ENCODE results near the gene ARRB1.
A peak's percentile ranks its signal among the peaks of the same experiment; 100 is the strongest.
"Not testable (repeated sequence)": the region's sequence is repeated elsewhere in the genome, so short reads cannot be mapped to it uniquely, and the experiment has no call there.

The ARRB1 gene

DNA sequence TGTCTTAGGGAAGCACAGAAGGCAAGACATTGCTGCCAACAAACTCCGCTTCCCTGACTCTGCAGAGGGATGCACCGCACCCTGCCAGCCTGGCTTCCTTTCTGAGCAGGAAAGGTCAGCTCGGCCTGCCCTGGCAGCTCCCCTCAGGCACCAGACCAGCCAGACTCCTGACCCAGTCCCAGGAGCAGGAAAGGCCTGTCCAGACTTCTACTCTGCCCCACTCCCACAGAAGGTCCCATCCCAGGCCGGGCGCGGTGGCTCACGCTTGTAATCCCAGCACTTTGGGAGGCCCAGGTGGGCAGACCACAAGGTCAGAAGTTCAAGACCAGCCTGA lies 17.7 kb downstream of the ARRB1 start:
- Histone ChIP-seq H3K27ac (ENCODE audit: low read depth, low read length) (no peak overlapping the region), H3K4me3 (ENCODE audit: low read depth in 1 of 2, low read length in 2 of 2) (no peak overlapping the region), H3K27me3 (ENCODE audit: control insufficient read depth in 1 of 2, insufficient read depth in 2 of 2, low read length in 2 of 2) (no peaks in the 10 kb centered on the region), H3K9me3 (ENCODE audit: control insufficient read depth in 1 of 2, low read length in 2 of 2) (no peaks in the 10 kb centered on the region), H3K36me3 (ENCODE audit: control insufficient read depth in 1 of 2, insufficient read depth in 2 of 2, low read length in 2 of 2) (no peaks in the 10 kb centered on the region), H3K4me1 (ENCODE audit: control insufficient read depth in 1 of 2, insufficient read depth in 2 of 2, low read length in 2 of 2) (peaks cover 73 to 76% of the 10 kb centered on the region in 2 donors), H3K9ac (ENCODE audit: low read depth in 1 of 2, low read length in 2 of 2) (peak overlapping the region in 1 of 2 donors; percentile 12)

DNA sequence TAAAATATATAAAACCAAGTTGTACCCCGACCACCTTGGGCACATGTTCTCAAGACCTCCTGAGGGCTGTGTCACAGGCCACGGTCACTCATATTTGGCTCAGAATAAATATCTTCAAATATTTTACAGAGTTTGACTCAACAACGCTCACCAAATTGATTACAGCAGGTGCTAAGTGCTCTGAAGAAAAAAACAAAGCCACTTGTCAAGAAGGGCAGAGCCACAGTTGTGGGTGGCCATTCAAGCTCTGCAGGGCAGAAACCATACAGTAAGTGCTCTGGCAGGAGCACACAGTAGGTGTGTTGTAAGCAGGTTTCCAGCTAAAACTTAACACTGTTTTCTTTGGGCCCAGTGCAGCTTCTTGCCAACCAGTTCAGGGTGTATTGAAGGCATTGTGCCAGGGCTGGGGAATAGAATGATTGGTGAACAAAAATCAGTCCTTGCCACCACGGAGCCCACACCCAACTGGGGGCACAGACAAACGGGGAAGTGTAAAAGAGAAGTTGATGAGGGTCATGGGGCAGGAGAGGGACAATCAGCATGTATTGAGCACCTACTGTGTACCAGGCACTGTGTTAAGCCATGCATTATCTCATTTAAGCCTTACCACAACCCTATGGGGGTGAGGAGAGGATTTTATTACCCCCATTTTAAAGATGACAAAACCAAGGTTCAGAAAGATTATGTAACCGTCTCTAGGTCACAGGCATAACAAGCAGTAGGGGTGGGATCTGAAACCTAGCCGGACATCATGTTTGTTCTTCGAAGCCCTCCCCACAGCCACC lies 18.2 kb downstream of the ARRB1 start:
- Histone ChIP-seq H3K9me3 (ENCODE audit: control insufficient read depth in 1 of 2, low read length in 2 of 2) (no peaks in the 10 kb centered on the region), H3K4me1 (ENCODE audit: control insufficient read depth in 1 of 2, insufficient read depth in 2 of 2, low read length in 2 of 2) (peaks cover 74 to 76% of the 10 kb centered on the region in 2 donors), H3K36me3 (ENCODE audit: control insufficient read depth in 1 of 2, insufficient read depth in 2 of 2, low read length in 2 of 2) (no peaks in the 10 kb centered on the region), H3K27me3 (ENCODE audit: control insufficient read depth in 1 of 2, insufficient read depth in 2 of 2, low read length in 2 of 2) (no peaks in the 10 kb centered on the region), H3K4me3 (ENCODE audit: low read depth in 1 of 2, low read length in 2 of 2) (no peak overlapping the region), H3K9ac (ENCODE audit: low read depth in 1 of 2, low read length in 2 of 2) (peak overlapping the region in 1 of 2 donors; percentile 22), H3K27ac (ENCODE audit: low read depth, low read length) (no peak overlapping the region)

- not testable (repeated sequence) for H3K27me3 ChIP-seq (ENCODE audit: control insufficient read depth in 1 of 2, insufficient read depth in 2 of 2, low read length in 2 of 2); H3K4me3 ChIP-seq (ENCODE audit: low read depth in 1 of 2, low read length in 2 of 2); H3K36me3 ChIP-seq (ENCODE audit: control insufficient read depth in 1 of 2, insufficient read depth in 2 of 2, low read length in 2 of 2); H3K9me3 ChIP-seq (ENCODE audit: control insufficient read depth in 1 of 2, low read length in 2 of 2); H3K27ac ChIP-seq (ENCODE audit: low read depth, low read length); H3K9ac ChIP-seq (ENCODE audit: low read depth in 1 of 2, low read length in 2 of 2)
- peaks cover 65 to 67% of the 10 kb centered on the region in 2 donors for H3K4me1 ChIP-seq (ENCODE audit: control insufficient read depth in 1 of 2, insufficient read depth in 2 of 2, low read length in 2 of 2)
These were observed 19.7 kb downstream of the ARRB1 start for GRCh38 chr11:75331761-75332160.

GRCh38 chr11:75331304-75331703 lies 20.2 kb downstream of the ARRB1 start:
- H3K9ac ChIP-seq (ENCODE audit: low read depth in 1 of 2, low read length in 2 of 2); H3K9me3 ChIP-seq (ENCODE audit: control insufficient read depth in 1 of 2, low read length in 2 of 2); H3K36me3 ChIP-seq (ENCODE audit: control insufficient read depth in 1 of 2, insufficient read depth in 2 of 2, low read length in 2 of 2); H3K27ac ChIP-seq (ENCODE audit: low read depth, low read length); H3K27me3 ChIP-seq (ENCODE audit: control insufficient read depth in 1 of 2, insufficient read depth in 2 of 2, low read length in 2 of 2); H3K4me3 ChIP-seq (ENCODE audit: low read depth in 1 of 2, low read length in 2 of 2): not testable (repeated sequence)
- peaks cover 66 to 67% of the 10 kb centered on the region in 2 donors for H3K4me1 ChIP-seq (ENCODE audit: control insufficient read depth in 1 of 2, insufficient read depth in 2 of 2, low read length in 2 of 2)

DNA sequence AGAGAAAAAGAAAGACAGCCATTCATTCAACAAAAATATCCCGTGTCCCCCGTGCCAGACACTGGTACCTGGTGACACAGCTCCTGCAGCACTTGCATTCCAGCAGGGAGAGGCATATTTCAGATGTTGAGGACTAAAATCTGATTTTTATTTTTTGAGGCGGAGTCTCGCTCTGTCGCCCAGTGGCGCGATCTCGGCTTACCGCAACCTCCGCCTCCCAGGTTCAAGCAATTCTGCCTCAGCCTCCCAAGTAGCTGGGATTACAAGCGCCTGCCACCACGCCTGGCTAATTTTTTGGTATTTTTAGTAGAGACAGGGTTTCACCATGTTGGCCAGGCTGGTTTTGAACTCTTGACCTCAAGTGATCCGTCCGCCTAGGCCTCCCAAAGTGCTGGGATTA lies 20.6 kb downstream of the ARRB1 start:
- Histone ChIP-seq H3K9ac (ENCODE audit: low read depth in 1 of 2, low read length in 2 of 2) (peak overlapping the region in 1 of 2 donors; percentile 25), H3K4me1 (ENCODE audit: control insufficient read depth in 1 of 2, insufficient read depth in 2 of 2, low read length in 2 of 2) (peaks cover 66 to 67% of the 10 kb centered on the region in 2 donors), H3K27ac (ENCODE audit: low read depth, low read length) (peak overlapping the region; percentile 35), H3K4me3 (ENCODE audit: low read depth in 1 of 2, low read length in 2 of 2) (peak overlapping the region in 1 of 2 donors; percentile 9)
- H3K9me3 ChIP-seq (ENCODE audit: control insufficient read depth in 1 of 2, low read length in 2 of 2); H3K36me3 ChIP-seq (ENCODE audit: control insufficient read depth in 1 of 2, insufficient read depth in 2 of 2, low read length in 2 of 2); H3K27me3 ChIP-seq (ENCODE audit: control insufficient read depth in 1 of 2, insufficient read depth in 2 of 2, low read length in 2 of 2): not testable (repeated sequence)

- Histone ChIP-seq H3K9me3 (ENCODE audit: control insufficient read depth in 1 of 2, low read length in 2 of 2) (no peaks in the 10 kb centered on the region), H3K4me1 (ENCODE audit: control insufficient read depth in 1 of 2, insufficient read depth in 2 of 2, low read length in 2 of 2) (peaks cover 66% of the 10 kb centered on the region in 2 donors), H3K27ac (ENCODE audit: low read depth, low read length) (peak overlapping the region; percentile 35), H3K27me3 (ENCODE audit: control insufficient read depth in 1 of 2, insufficient read depth in 2 of 2, low read length in 2 of 2) (no peaks in the 10 kb centered on the region), H3K4me3 (ENCODE audit: low read depth in 1 of 2, low read length in 2 of 2) (peak overlapping the region in 1 of 2 donors; percentile 9), H3K9ac (ENCODE audit: low read depth in 1 of 2, low read length in 2 of 2) (peak overlapping the region; percentile 25 to 58), H3K36me3 (ENCODE audit: control insufficient read depth in 1 of 2, insufficient read depth in 2 of 2, low read length in 2 of 2) (peaks cover 0 to 6% of the 10 kb centered on the region in 2 donors)
These were observed 21.2 kb downstream of the ARRB1 start for GRCh38 chr11:75330291-75330690.

DNA sequence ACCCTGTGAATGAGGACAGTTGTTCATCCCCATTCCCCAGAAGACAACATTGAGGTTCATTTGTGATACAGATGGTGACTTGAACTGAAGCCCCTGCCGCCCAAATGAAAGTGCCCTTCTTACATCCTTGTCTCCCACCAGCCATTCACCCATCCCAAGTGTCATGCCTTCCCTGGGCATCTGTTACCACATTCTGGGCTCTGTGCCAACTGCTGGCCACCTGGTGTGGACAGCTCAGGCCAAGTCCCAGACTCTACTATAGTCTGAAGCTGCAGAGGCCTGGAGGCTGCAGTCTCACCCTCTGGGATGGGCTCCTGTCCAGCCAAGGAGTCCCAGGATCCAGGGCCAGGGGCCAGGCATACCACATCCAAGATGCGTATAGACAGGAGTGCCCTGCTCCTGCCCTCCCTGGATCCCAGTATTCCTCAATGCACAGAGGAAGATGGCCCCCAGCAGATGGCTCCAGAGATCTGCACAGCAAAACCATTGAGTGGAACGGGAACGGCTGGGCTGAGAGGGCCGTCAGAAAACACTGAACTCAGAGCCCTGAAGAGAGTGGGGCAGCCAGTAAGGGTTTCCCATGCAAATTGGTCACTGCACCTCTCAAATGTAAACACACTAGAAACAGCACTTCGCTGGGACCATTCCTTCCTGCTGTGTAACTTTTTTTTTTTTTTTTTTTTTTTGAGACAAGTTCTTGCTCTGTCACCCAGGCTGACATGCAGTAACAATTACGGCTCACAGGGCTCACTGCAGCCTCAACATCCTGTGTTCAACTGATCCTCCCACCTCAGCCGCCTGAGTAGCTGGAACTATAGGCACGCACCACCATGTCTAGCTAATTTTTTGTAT lies 22.8 kb downstream of the ARRB1 start:
- Histone ChIP-seq H3K9ac (ENCODE audit: low read depth in 1 of 2, low read length in 2 of 2) (peak overlapping the region; percentile 58), H3K36me3 (ENCODE audit: control insufficient read depth in 1 of 2, insufficient read depth in 2 of 2, low read length in 2 of 2) (peaks cover 0 to 11% of the 10 kb centered on the region in 2 donors), H3K27ac (ENCODE audit: low read depth, low read length) (peak overlapping the region; percentile 49), H3K4me3 (ENCODE audit: low read depth in 1 of 2, low read length in 2 of 2) (peak overlapping the region in 1 of 2 donors; percentile 32), H3K4me1 (ENCODE audit: control insufficient read depth in 1 of 2, insufficient read depth in 2 of 2, low read length in 2 of 2) (peaks cover 62 to 64% of the 10 kb centered on the region in 2 donors), H3K9me3 (ENCODE audit: control insufficient read depth in 1 of 2, low read length in 2 of 2) (no peaks in the 10 kb centered on the region), H3K27me3 (ENCODE audit: control insufficient read depth in 1 of 2, insufficient read depth in 2 of 2, low read length in 2 of 2) (no peaks in the 10 kb centered on the region)

DNA sequence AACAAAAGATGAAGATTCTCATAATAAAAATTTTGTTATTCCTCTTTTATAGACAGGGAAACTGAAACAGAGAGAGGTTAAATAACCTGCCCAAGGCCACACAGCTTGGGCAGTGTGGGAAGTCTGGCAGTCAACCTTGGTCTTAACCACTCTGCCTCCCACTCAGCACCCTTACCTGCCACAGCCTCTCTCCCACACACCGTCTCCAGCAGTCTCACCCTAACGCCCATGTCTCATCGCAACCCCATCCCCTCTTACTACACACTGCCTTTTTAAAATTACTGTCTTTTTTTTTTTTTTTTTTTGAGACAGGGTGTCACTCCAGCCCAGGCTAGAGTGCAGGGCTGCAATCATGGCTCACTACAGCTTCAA lies 25.0 kb downstream of the ARRB1 start:
- peaks cover 63 to 71% of the 10 kb centered on the region in 2 donors for H3K4me1 ChIP-seq (ENCODE audit: control insufficient read depth in 1 of 2, insufficient read depth in 2 of 2, low read length in 2 of 2)
- H3K36me3 ChIP-seq (ENCODE audit: control insufficient read depth in 1 of 2, insufficient read depth in 2 of 2, low read length in 2 of 2): peaks cover 0 to 11% of the 10 kb centered on the region in 2 donors
- H3K9me3 ChIP-seq (ENCODE audit: control insufficient read depth in 1 of 2, low read length in 2 of 2): no peaks in the 10 kb centered on the region
- no peak overlapping the region for H3K9ac ChIP-seq (ENCODE audit: low read depth in 1 of 2, low read length in 2 of 2)
- H3K27me3 ChIP-seq (ENCODE audit: control insufficient read depth in 1 of 2, insufficient read depth in 2 of 2, low read length in 2 of 2): no peaks in the 10 kb centered on the region
- H3K4me3 ChIP-seq (ENCODE audit: low read depth in 1 of 2, low read length in 2 of 2): no peak overlapping the region
- no peak overlapping the region for H3K27ac ChIP-seq (ENCODE audit: low read depth, low read length)

DNA sequence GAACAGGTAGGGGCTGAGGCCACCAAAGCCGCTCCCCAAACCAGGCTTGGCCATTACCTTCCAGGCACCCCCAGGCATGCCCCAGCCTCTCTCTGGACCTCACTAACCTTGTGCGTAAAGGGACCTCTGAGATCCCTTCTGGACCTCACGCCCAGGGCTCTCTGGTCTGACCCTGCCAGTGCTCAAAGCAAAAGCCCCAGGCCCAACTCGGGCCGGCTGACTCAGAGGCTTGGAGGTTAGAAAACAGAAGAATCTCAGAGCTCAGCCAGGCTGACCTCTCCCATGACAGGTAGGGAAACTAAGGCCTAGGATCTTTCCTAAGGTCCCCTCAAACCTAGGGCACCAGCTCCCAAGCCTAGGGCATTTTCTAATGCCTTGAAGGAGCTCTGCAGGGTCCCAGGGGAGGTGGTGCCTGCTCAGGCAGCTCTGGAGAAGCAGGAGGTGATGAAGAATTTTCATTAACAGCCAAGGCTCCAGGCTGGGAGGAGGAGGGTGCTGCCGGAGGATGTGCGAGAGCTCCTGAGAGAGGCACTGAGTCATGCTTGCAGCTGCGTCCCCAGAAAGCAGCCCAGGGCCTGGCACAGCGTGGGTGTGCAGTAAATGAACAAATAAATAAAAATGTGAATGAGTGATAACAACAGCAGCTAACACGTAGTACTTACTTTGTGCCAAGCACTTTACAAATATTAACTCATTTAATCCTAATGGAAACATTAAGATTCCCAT lies 25.6 kb downstream of the ARRB1 start:
- Histone ChIP-seq H3K9me3 (ENCODE audit: control insufficient read depth in 1 of 2, low read length in 2 of 2) (no peaks in the 10 kb centered on the region), H3K36me3 (ENCODE audit: control insufficient read depth in 1 of 2, insufficient read depth in 2 of 2, low read length in 2 of 2) (peaks cover 0 to 11% of the 10 kb centered on the region in 2 donors), H3K27ac (ENCODE audit: low read depth, low read length) (peak overlapping the region; percentile 34), H3K27me3 (ENCODE audit: control insufficient read depth in 1 of 2, insufficient read depth in 2 of 2, low read length in 2 of 2) (no peaks in the 10 kb centered on the region), H3K4me3 (ENCODE audit: low read depth in 1 of 2, low read length in 2 of 2) (no peak overlapping the region), H3K4me1 (ENCODE audit: control insufficient read depth in 1 of 2, insufficient read depth in 2 of 2, low read length in 2 of 2) (peaks cover 64 to 70% of the 10 kb centered on the region in 2 donors), H3K9ac (ENCODE audit: low read depth in 1 of 2, low read length in 2 of 2) (peak overlapping the region in 1 of 2 donors; percentile 18)

DNA sequence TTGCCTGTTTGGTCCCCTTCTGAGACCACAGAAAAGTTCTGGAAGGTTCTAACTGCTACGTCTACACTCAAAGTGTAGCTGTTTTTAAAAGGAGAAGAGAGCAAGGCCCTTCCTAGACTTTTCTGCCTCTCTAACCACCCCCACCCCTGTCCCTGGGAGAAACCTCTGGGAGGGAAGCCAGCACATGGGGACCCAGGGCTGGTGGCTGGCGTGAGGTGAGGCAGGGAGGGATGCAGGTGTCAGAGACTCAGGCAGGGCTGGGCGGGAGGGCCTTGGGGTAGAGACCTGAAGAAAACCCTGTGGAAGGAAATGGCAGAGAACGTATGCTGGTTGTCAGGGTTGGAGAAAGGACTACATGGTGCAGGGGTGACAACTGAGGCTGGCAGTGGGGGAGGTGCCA lies 26.7 kb downstream of the ARRB1 start:
- Histone ChIP-seq H3K4me3 (ENCODE audit: low read depth in 1 of 2, low read length in 2 of 2) (no peak overlapping the region), H3K27me3 (ENCODE audit: control insufficient read depth in 1 of 2, insufficient read depth in 2 of 2, low read length in 2 of 2) (no peaks in the 10 kb centered on the region), H3K27ac (ENCODE audit: low read depth, low read length) (no peak overlapping the region), H3K4me1 (ENCODE audit: control insufficient read depth in 1 of 2, insufficient read depth in 2 of 2, low read length in 2 of 2) (peaks cover 65 to 72% of the 10 kb centered on the region in 2 donors), H3K9ac (ENCODE audit: low read depth in 1 of 2, low read length in 2 of 2) (peak overlapping the region; percentile 32 to 57), H3K9me3 (ENCODE audit: control insufficient read depth in 1 of 2, low read length in 2 of 2) (no peaks in the 10 kb centered on the region), H3K36me3 (ENCODE audit: control insufficient read depth in 1 of 2, insufficient read depth in 2 of 2, low read length in 2 of 2) (peaks cover 0 to 11% of the 10 kb centered on the region in 2 donors)
